Posterior cingulate gyrus (tissue), 11 donors: Measurements from ENCODE around the gene WDR27.
"Not testable (repeated sequence)": the region's sequence is repeated elsewhere in the genome, so short reads cannot be mapped to it uniquely, and the experiment has no call there.

Experiments
- DNase-seq, 10 donors: peaks; one replicate each; pipeline versions ENCODE4 v3.0.0 to v3.0.0-alpha.2; 2020 to 2021; ENCODE audit warnings: mixed read lengths in 3 of 10
- intact Hi-C: fragments of 100-400 bp; cut with DNase I; formaldehyde crosslinking; loops from one replicate; pipeline ENCODE4 v1.15.1; 2023

WDR27 gene

DNA sequence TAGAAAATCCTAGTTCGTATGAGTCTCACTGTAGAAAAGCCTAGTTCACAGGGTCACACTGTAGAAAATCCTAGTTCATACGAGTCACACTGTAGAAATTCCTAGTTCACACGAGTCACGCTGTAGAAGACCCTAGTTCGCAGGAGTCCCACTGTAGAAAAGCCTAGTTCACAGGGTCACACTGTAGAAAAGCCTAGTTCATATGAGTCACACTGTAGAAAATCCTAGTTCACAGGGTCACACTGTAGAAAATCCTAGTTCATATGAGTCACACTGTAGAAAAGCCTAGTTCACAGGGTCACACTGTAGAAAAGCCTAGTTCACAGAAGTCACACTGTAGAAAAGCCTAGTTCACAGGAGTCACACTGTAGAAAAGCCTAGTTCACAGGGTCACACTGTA lies 56.4 kb downstream of the WDR27 start:
- DNase-seq, intact Hi-C loops: not testable (repeated sequence)

GRCh38 chr6:169643521-169643920 lies 58.3 kb downstream of the WDR27 start:
- DNase-seq = peak in 1 of 10 donors; percentile 22
- intact Hi-C loops = no loop called here

DNA sequence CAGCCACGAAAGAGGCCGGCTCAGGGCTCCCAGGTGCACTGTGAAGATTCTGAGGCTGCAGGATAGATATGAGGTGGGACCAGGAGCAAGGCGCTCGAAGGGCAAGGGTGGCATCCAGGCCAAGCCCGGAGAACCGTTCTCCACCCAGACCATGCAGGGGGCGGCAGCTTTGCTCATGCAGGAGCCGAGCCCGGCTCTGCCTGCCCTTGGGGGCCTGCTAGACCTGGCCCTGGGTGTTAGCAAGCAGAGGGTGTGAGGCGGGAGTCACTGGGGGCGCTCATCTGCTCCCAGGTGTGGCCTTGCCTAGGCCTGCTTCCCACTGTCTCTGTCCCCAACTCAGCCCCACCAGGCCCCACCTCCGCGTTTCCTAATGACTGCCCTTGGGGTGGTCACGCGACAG lies 59.4 kb downstream of the WDR27 start:
- DNase-seq = peak in 1 of 10 donors; percentile 55
- intact Hi-C loops = no loop called here

DNA sequence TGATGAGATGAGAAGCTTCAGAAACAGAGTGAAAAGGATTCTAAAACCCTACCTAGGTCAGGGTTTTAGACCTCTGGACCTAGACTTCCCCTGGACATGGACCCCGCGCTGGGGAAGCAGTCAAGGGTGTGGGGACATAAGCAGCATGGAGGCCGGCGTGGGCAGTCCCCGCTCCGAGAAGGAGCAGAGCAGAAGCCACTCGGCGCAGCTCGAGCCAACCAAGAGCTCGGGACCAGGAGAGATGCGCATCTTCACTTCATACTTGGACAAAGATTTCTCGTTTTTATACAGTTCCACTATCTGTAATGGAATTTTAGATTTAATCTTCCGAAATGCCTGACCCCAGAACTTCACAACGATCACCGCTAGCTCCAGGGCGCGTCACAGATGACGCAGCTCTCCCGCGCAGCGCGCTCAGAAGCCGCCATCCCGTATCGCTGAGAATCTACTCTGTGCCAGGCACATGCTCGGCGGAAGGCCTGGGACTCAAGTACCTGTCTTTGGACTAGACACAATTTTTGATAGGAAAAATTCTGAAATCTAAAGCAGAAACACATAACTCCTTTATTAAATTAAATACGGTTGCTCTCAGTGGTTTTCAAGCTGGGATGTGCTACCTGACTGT lies 60.3 kb downstream of the WDR27 start:
- intact Hi-C loops = no loop called here
- peak in 1 of 10 donors; percentile 40 for DNase-seq

DNA sequence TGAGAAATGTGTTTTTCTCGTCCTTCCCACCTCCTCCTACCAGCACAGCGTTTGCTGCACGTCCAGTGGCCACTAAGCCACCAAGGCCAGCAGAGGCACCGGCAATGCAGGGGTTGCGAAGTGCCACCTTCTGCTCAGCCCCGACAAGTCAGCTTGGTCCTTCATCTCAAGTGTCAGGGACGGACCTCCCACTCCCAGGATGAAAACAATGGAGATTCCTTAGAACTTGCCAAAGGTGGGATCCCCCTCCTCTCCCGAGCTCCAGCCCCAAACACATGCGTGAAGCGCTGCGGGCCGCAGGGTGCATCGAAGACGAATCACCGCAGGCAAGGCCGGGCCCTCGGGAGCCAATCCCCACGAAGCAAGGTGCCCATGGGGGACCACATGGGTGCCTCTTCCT lies 60.8 kb downstream of the WDR27 start:
- no peak for DNase-seq
- intact Hi-C loops = no loop called here

- intact Hi-C loops = no loop called here
- DNase-seq = no peak
Observed at GRCh38 chr6:169640351-169640852, 61.4 kb downstream of the WDR27 start.

DNA sequence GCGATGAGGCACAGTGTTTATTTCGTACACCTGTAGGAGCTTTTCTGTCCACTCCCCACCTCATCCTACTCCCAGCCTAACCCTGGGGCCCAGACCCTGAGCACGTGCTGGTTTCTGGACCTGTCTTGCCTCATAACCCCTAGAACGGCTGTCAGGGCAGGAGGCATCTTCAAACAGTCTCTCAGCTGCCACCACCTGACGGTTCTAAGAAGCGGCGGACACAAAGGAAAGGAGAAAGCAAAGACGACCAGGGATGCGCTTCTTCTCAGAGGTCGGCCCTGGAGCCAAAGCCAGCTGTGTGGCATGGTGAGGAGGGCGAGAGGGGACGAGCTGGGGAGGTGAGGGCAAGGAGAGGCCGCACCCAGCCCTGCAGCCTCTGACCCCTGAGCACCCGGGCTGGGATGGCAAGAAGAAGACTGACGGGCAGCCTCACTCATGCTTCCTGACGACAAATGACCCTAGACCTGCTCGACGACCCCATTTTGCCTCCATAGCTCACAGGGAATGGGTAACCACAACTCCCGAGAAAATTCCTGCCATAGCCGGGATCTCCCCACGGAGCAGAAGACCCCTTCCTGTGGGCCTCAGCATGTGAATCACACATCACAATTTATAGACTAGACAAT lies 62.1 kb downstream of the WDR27 start:
- intact Hi-C loops = no loop called here
- DNase-seq = no peak

DNA sequence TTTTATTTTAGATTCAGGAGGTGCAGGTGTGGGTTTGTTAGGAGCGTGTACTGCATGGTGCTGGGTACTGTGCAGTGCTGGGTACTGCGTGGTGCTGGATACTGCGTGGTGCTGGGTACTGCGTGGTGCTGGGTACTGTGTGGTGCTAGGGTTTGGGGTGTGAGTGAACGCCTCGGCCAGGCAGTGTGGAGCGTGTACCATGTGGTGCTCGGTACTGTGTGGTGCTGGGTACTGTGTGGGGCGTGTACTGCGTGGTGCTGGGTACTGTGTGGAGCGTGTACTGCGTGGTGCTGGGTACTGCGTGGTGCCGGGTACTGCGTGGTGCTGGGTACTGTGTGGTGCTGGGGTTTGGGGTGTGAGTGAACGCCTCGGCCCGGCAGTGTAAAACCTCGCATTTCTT lies 62.9 kb downstream of the WDR27 start:
- intact Hi-C loops = no loop called here
- no peak for DNase-seq

DNA sequence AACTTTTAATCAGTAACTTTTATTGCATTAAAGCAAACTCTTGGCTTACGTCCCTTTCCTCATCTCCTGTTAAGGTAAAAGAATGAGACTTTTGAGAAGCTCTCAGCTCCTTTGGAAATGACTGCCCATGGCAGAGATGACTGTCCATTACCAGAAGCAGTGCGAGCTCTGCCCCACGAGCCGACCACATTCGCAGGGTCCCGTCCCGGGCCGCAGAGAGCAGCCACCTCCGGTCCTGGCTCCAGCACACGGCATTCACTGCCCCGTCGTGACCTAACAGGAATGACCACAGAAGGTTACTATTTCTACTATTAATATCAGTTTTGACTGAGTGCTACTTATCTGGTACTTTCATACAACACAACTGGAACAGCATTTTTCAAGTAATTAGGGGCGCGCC lies 63.4 kb downstream of the WDR27 start:
- intact Hi-C loops = no loop called here
- DNase-seq = no peak

DNA sequence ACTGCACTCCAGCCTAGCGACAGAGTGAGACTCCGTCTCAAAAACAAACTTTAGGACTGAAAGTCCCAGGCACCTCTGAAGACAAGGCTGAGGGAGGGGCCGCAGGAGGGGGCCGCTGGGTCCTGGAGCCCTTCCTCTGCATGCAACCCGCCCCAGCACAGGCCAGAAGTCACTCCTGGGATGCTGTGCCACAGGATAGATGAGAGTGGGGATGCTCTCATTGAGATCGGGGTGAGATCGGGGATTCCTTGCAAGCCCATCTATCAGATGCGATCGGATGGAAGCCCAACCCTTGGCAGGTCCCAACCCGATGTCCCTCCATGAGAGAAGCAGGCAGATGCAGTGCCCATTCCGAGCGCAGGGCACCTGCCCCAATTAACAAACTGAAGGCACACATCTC lies 66.5 kb downstream of the WDR27 start:
- no peak for DNase-seq
- intact Hi-C loops = no loop called here

- intact Hi-C loops = no loop called here
- DNase-seq = no peak
Observed at GRCh38 chr6:169632841-169633240, 69.0 kb downstream of the WDR27 start.

DNA sequence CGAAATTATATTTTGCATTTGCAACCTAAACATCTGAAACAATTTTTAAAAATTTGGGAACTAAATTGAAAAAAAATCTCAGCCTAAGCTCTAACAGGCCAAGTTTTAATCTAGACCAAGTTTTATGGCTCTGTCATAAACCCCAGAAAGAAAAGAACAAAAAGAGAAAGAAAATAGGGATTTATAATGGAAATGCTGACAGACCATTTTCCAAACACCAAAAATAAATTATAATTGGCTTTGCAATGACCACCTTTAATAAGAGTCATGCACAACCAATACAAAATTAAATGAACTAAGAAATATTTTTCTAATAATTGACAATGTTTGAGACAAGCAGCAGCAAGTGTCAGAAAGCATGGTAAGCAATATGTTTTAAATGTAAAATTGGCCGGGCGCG lies 72.6 kb downstream of the WDR27 start:
- intact Hi-C loops = no loop called here
- DNase-seq = no peak

- intact Hi-C loops = no loop called here
- DNase-seq = no peak
Observed at GRCh38 chr6:169627736-169628607, 73.9 kb downstream of the WDR27 start.

- intact Hi-C loops = no loop called here
- DNase-seq = no peak
Observed at GRCh38 chr6:169626649-169627048, 75.2 kb downstream of the WDR27 start.

GRCh38 chr6:169626169-169626568 lies 75.7 kb downstream of the WDR27 start:
- no peak for DNase-seq
- intact Hi-C loops = no loop called here

- DNase-seq = no peak
- intact Hi-C loops = no loop called here
Observed at GRCh38 chr6:169625376-169625775, 76.5 kb downstream of the WDR27 start.

GRCh38 chr6:169624785-169625184 lies 77.0 kb downstream of the WDR27 start:
- no peak for DNase-seq
- intact Hi-C loops = no loop called here

DNA sequence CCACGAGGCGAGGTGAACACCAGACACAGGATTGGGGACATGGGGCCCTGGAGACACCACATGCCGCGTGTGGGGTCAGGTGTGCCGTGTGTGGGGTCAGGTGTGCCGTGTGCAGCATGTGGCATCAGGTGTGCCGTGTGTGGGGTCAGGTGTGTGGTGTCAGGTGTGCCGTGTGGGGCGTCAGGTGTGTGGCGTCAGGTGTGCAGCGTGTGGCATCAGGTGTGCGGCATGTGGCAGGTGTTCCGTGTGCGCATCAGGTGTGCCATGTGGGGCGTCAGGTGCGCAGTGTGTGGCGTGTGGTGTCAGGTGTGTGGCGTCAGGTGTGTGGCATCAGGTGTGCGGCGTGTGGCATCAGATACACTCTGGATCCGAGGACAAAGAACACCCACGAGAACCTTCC lies 77.9 kb downstream of the WDR27 start:
- no peak for DNase-seq
- intact Hi-C loops = no loop called here

DNA sequence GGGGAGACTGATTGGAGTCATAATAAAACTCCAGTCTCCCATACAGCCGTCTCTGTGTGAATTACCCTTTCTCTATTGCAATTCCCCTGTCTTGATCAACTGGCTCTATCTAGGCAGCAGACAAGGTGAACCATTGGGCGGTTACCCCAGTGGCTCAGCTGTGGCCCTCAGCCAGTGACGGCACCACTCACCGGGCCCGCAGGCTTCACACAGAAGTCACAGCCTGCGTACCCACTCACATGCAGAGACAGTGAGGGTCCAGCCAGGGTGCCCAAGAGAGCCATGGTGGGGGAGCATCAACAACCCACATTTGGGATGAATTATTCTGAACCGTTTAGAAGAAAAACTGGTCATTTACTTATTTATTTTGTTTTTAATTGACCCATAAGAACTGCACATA lies 78.5 kb downstream of the WDR27 start:
- DNase-seq = no peak
- intact Hi-C loops = no loop called here

- intact Hi-C loops = no loop called here
- no peak for DNase-seq
Observed at GRCh38 chr6:169622618-169623017, 79.2 kb downstream of the WDR27 start.

- intact Hi-C loops = no loop called here
- DNase-seq = no peak
Observed at GRCh38 chr6:169621311-169621710, 80.5 kb downstream of the WDR27 start.
